SK-N-SH treated with all-trans-retinoic acid at 6 μM for 48 hours (cell line): ENCODE data around the gene SLC25A17.

ENCODE experiments used
- ARNTL ChIP-seq: fragments of 450-650 bp; formaldehyde crosslinking; IDR thresholded peaks from 2 replicates; pipeline ENCODE4 v1.5.0; 2020; ENCODE audit warnings: low read depth, mild to moderate bottlenecking, moderate library complexity, borderline replicate concordance
- ZC3H10 ChIP-seq: fragments of 250-450 bp; sonication (Bioruptor Pico); IDR thresholded peaks from 2 replicates; pipeline ENCODE4 v1.5.1; 2021; ENCODE audit warnings: mild to moderate bottlenecking, moderate library complexity
- ZFP30 ChIP-seq: fragments of 450-650 bp; formaldehyde crosslinking; IDR thresholded peaks from 2 replicates; pipeline ENCODE4 v1.5.0; 2022; ENCODE audit warnings: mild to moderate bottlenecking, moderate library complexity
- ZNF565 ChIP-seq: fragments of 450-650 bp; formaldehyde crosslinking; conservative IDR thresholded peaks from 2 replicates; pipeline ENCODE4 v1.5.0; 2020; ENCODE audit warnings: low read depth, mild to moderate bottlenecking, moderate library complexity

GRCh38 chr22:40732999-40733292 is 86.2 kb downstream of the SLC25A17 start:
- TF ChIP-seq ARNTL (CRISPR knock-in tag): no peak
- no peak for TF ChIP-seq ZC3H10 (CRISPR knock-in tag)
- no peak for TF ChIP-seq ZFP30 (CRISPR knock-in tag)
- TF ChIP-seq ZNF565 (CRISPR knock-in tag): no peak
